GM21528 (cell line): ENCODE results near the gene ENOX1.

Experiments
- ATAC-seq: cut with Tn5 transposase; IDR thresholded peaks from one replicate; pipeline ENCODE4 v1.9.1; 2021; ENCODE audit warnings: mild to moderate bottlenecking, moderate library complexity; ENCODE audit not compliant: unreplicated experiment, low FRiP score

ENOX1 gene

GRCh38 chr13:43749503-43749902 is 37.3 kb downstream of the ENOX1 start:
- no peak for ATAC-seq

- no peak for ATAC-seq
Observed at GRCh38 chr13:43744261-43745031, 42.3 kb downstream of the ENOX1 start.

- ATAC-seq: no peak
Observed at GRCh38 chr13:43742911-43743310, 43.9 kb downstream of the ENOX1 start.

GRCh38 chr13:43737392-43737923 is 49.3 kb downstream of the ENOX1 start:
- ATAC-seq: no peak

GRCh38 chr13:43732726-43733125 is 54.0 kb downstream of the ENOX1 start:
- no peak for ATAC-seq

- no peak for ATAC-seq
Observed at GRCh38 chr13:43731296-43731695, 55.5 kb downstream of the ENOX1 start.

GRCh38 chr13:43730642-43731041 is 56.1 kb downstream of the ENOX1 start:
- ATAC-seq: no peak

- no peak for ATAC-seq
Observed at GRCh38 chr13:43728421-43728820, 58.4 kb downstream of the ENOX1 start.

- ATAC-seq: no peak
Observed at GRCh38 chr13:43727856-43728255, 58.9 kb downstream of the ENOX1 start.

GRCh38 chr13:43725460-43725859 is 61.3 kb downstream of the ENOX1 start:
- no peak for ATAC-seq

GRCh38 chr13:43720780-43721397 is 65.9 kb downstream of the ENOX1 start:
- no peak for ATAC-seq

- ATAC-seq: no peak
Observed at GRCh38 chr13:43698758-43699157, 88.0 kb downstream of the ENOX1 start.

GRCh38 chr13:43698009-43698408 is 88.8 kb downstream of the ENOX1 start:
- no peak for ATAC-seq

- no peak for ATAC-seq
Observed at GRCh38 chr13:43697323-43697722, 89.4 kb downstream of the ENOX1 start.

- no peak for ATAC-seq
Observed at GRCh38 chr13:43694146-43694664, 92.6 kb downstream of the ENOX1 start.

GRCh38 chr13:43693639-43694038 is 93.1 kb downstream of the ENOX1 start:
- no peak for ATAC-seq

- ATAC-seq: no peak
Observed at GRCh38 chr13:43688227-43688907, 98.4 kb downstream of the ENOX1 start.

GRCh38 chr13:43687038-43687437 is 99.7 kb downstream of the ENOX1 start:
- no peak for ATAC-seq

- ATAC-seq: no peak
Observed at GRCh38 chr13:43686557-43686956, 100.2 kb downstream of the ENOX1 start.

- ATAC-seq: no peak
Observed at GRCh38 chr13:43684963-43685725, 101.6 kb downstream of the ENOX1 start.
